ENCODE results near the gene PRR14L.

Gene PRR14L

DNA sequence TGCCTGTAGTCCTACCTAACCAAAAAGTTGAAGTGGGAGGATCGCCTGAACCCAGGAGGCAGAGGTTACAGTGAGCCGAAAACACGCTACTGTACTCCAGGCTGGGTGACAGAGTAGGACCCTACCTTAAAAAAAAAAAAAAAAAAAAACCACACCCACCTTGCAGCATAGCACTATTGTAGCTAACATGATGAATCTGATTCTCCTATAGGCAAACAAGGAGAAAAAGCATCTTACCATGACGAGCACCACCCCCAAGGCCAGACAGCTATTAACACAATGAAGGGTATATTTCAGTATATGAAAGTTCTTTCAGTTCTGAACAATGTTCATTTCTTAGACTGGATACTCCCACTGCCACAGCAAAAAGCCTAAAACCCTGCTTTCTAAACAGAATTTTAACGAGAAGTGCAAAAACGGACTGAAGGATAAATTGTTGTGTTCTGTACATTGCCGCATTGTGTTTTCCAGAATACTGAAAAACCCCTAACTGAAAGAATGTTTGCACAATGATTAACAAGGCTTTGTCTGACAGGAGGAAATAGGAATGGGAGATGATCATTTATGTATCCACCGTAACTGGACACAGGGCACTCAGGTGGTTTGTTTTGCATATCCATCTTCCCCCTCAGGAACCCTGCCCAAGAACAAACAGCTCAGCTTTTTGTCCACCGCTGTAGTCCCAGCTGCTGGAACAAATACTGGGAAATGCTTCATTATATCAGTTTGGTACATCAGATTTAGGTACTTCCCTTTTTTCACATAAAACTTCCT lies 96.8 kb downstream of the PRR14L start:
- H3K4me3 ChIP-seq (ENCODE audit: low read depth, low read length): no peak overlapping the region
- no peak for TF ChIP-seq MAX (IDR thresholded peaks at IDR 0.05; ENCODE audit: low read depth, low read length)
- TF ChIP-seq, protein P1, sequence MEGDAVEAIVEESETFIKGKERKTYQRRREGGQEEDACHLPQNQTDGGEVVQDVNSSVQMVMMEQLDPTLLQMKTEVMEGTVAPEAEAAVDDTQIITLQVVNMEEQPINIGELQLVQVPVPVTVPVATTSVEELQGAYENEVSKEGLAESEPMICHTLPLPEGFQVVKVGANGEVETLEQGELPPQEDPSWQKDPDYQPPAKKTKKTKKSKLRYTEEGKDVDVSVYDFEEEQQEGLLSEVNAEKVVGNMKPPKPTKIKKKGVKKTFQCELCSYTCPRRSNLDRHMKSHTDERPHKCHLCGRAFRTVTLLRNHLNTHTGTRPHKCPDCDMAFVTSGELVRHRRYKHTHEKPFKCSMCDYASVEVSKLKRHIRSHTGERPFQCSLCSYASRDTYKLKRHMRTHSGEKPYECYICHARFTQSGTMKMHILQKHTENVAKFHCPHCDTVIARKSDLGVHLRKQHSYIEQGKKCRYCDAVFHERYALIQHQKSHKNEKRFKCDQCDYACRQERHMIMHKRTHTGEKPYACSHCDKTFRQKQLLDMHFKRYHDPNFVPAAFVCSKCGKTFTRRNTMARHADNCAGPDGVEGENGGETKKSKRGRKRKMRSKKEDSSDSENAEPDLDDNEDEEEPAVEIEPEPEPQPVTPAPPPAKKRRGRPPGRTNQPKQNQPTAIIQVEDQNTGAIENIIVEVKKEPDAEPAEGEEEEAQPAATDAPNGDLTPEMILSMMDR (IDR thresholded peaks at IDR 0.05; ENCODE audit: low read depth, low read length): no peak
- TF ChIP-seq MYC (IDR thresholded peaks at IDR 0.05; ENCODE audit: low read depth, low read length): no peak
- TF ChIP-seq POLR2A (IDR thresholded peaks at IDR 0.05; ENCODE audit: extremely low read depth, insufficient read length): no peak
- DNase-seq (ENCODE audit: low read depth): no peak

- no peak for DNase-seq (ENCODE audit: low read depth)
- H3K4me3 ChIP-seq (ENCODE audit: low read depth, low read length): no peak overlapping the region
- no peak for TF ChIP-seq MYC (IDR thresholded peaks at IDR 0.05; ENCODE audit: low read depth, low read length)
- TF ChIP-seq POLR2A (IDR thresholded peaks at IDR 0.05; ENCODE audit: extremely low read depth, insufficient read length): no peak
- no peak for TF ChIP-seq MAX (IDR thresholded peaks at IDR 0.05; ENCODE audit: low read depth, low read length)
Observed at GRCh38 chr22:31652088-31652487, 97.8 kb downstream of the PRR14L start.

- TF ChIP-seq POLR2A (IDR thresholded peaks at IDR 0.05; ENCODE audit: extremely low read depth, insufficient read length) (no peak), MYC (IDR thresholded peaks at IDR 0.05; ENCODE audit: low read depth, low read length) (no peak), MAX (IDR thresholded peaks at IDR 0.05; ENCODE audit: low read depth, low read length) (no peak)
- TF ChIP-seq, protein P1 (IDR thresholded peaks at IDR 0.05; ENCODE audit: low read depth, low read length): no peak
- DNase-seq (ENCODE audit: low read depth): no peak
- H3K4me3 ChIP-seq (ENCODE audit: low read depth, low read length): no peak overlapping the region
Observed at GRCh38 chr22:31651664-31652063, 98.3 kb downstream of the PRR14L start.

- no peak for TF ChIP-seq MAX (IDR thresholded peaks at IDR 0.05; ENCODE audit: low read depth, low read length)
- no peak for TF ChIP-seq POLR2A (IDR thresholded peaks at IDR 0.05; ENCODE audit: extremely low read depth, insufficient read length)
- no peak for TF ChIP-seq MYC (IDR thresholded peaks at IDR 0.05; ENCODE audit: low read depth, low read length)
- TF ChIP-seq, protein P1 (IDR thresholded peaks at IDR 0.05; ENCODE audit: low read depth, low read length): no peak
- H3K4me3 ChIP-seq (ENCODE audit: low read depth, low read length): no peak overlapping the region
- DNase-seq (ENCODE audit: low read depth): no peak
Observed at GRCh38 chr22:31650391-31650790, 99.5 kb downstream of the PRR14L start.

DNA sequence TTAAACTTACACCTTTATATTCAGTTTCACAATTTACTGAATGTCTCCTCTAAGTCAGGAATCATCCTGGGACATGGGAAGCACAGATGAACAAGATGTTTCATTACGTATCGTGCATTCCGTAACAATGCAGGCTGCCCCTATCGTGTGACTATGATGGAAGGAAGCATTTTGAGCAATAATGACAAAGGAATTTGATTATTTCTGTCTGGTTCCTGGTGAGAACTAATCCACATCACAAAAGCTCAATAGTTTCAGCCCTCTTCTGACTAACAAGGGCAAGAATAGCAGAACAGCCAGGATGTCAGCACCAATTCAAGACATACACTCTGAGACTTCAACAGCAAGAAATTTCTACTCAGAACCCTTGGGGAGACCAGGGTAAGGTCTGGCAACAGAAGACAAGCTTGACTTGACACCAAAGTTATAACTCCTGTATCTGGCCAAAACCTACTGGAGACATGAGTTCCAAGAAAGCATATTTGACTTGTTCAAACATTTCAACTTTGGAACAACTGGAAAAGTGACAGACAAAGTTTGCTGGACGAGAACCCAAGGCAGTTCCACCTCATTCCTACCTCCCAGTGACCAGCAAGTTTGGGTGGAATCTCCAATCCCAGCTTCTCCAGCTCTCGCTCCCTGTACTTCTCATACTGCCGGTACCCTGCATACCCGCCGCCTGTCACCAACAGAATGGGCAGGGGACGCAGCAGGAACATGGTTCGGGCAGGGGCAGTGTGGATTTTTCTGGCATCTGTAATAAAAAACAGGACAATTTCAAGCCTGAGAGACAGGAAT lies 102.2 kb downstream of the PRR14L start:
- no peak for DNase-seq (ENCODE audit: low read depth)
- no peak overlapping the region for H3K4me3 ChIP-seq (ENCODE audit: low read depth, low read length)
- TF ChIP-seq MYC (IDR thresholded peaks at IDR 0.05; ENCODE audit: low read depth, low read length) (no peak), MAX (IDR thresholded peaks at IDR 0.05; ENCODE audit: low read depth, low read length) (no peak), POLR2A (IDR thresholded peaks at IDR 0.05; ENCODE audit: extremely low read depth, insufficient read length) (no peak)
- TF ChIP-seq, protein P1 (IDR thresholded peaks at IDR 0.05; ENCODE audit: low read depth, low read length): no peak

DNA sequence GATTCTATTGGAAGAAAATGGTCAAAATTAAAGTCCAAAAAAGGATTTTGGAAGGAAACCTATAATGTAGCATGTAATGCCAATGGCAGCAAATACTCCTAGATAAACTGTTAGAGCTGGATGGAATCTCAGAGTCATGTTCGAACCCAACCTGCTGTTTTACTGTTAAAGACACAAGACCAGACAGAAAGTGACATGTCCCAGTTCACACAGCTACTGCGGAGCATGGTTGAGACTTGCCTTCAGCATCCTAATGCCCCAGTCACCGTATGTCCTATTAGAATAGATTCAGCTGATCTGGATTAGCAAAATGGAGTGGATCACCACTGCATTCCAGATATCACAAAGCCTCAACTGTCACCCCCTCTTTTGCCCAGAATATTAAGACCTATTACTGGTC lies 102.9 kb downstream of the PRR14L start:
- TF ChIP-seq, protein P1 (IDR thresholded peaks at IDR 0.05; ENCODE audit: low read depth, low read length): no peak
- TF ChIP-seq POLR2A (IDR thresholded peaks at IDR 0.05; ENCODE audit: extremely low read depth, insufficient read length): no peak
- TF ChIP-seq MAX (IDR thresholded peaks at IDR 0.05; ENCODE audit: low read depth, low read length): no peak
- no peak overlapping the region for H3K4me3 ChIP-seq (ENCODE audit: low read depth, low read length)
- DNase-seq (ENCODE audit: low read depth): no peak

All from NB4 (cell line).